SK-N-MC (cell line): ENCODE measurements around the gene KCNMA1.

Experiments used
- FOXP2 ChIP-seq: optimal IDR thresholded peaks from 2 replicates; pipeline ENCODE3; 2011; ENCODE audit warnings: mild to moderate bottlenecking, moderate library complexity; ENCODE audit not compliant: insufficient read depth; ENCODE audit errors: extremely low read length, control extremely low read depth
- POLR2AphosphoS5 ChIP-seq: IDR thresholded peaks from 2 replicates; pipeline ENCODE4 v1.6.1; 2012; ENCODE audit warnings: mild to moderate bottlenecking, low read depth, low read length, borderline replicate concordance

GRCh38 chr10:77120012-77120411 is 517.6 kb downstream of the KCNMA1 start:
- TF ChIP-seq POLR2AphosphoS5 (no peak), FOXP2 (no peak)
